HL-60 (cell line): ENCODE results near the gene UBAP2L.

Experiments used
- CTCF ChIP-seq: IDR thresholded peaks from one replicate; pipeline ENCODE4 v1.5.1; 2011; ENCODE audit warnings: low read length, control low read depth, inconsistent platforms; ENCODE audit not compliant: insufficient read depth
- POLR2AphosphoS5 ChIP-seq: IDR thresholded peaks from 2 replicates; pipeline ENCODE4 v1.6.1; 2012; ENCODE audit warnings: low read depth

- TF ChIP-seq CTCF: no peak
- no peak for TF ChIP-seq POLR2AphosphoS5
These were observed 42.9 kb downstream of the UBAP2L start for GRCh38 chr1:154263465-154264332.
